Naive thymus-derived CD4-positive, alpha-beta T cell (primary cell): ENCODE measurements around the gene TRAK2. TPM values are rescaled to one million over a fixed set of nuclear protein-coding genes. Genes with fewer than 3 reads are reported as not detected.
A peak's percentile ranks its signal among the peaks of the same experiment; 100 is the strongest.

Source experiments
- ATAC-seq: fragments of 150-1000 bp; cut with Tn5 transposase; 2 replicates; pipeline ENCODE4 v1.10.0; 2021; ENCODE audit warnings: mild to moderate bottlenecking, moderate library complexity
- CTCF ChIA-PET: fragments of 350-600 bp; sonication (Branson Sonifier 250); formaldehyde crosslinking; loops from one replicate; lab custom pipeline; 2021; ENCODE audit warnings: antibody characterized with exemption; lab: Charles Lee
- POLR2A ChIA-PET: fragments of 350-600 bp; sonication (Branson Sonifier 250); formaldehyde crosslinking; loops from one replicate; lab custom pipeline; 2021; ENCODE audit warnings: antibody characterized with exemption, inconsistent platforms; lab: Charles Lee
- DNase-seq, 9 donors: peaks; one replicate each; pipeline versions ENCODE4 v3.0.0 to v3.0.0-alpha.2; 2020 to 2022; ENCODE audit warnings: mixed read lengths in 1 of 9
- H3K27ac ChIP-seq: one replicate; pipeline ENCODE4 v1.7.0; 2013; ENCODE audit warnings: mild to moderate bottlenecking, low read depth, low read length, moderate library complexity
- H3K27me3 ChIP-seq, 2 donors: one replicate each; pipeline ENCODE4 v1.7.0; 2013; ENCODE audit warnings: low read length in 2 of 2, mild to moderate bottlenecking in 2 of 2, moderate library complexity in 2 of 2; ENCODE audit not compliant: control insufficient read depth in 2 of 2, insufficient read depth in 2 of 2
- H3K36me3 ChIP-seq, 3 experiments: 1 replicate in 2 of 3; 2 replicates in 1 of 3; pipeline ENCODE4 v1.7.0; 2013; ENCODE audit warnings: low read length in 3 of 3, mild to moderate bottlenecking in 3 of 3, moderate library complexity in 1 of 3; ENCODE audit not compliant: insufficient read depth in 3 of 3, control insufficient read depth in 2 of 3
- H3K4me1 ChIP-seq, 2 donors: one replicate each; pipeline ENCODE4 v1.7.0; 2013; ENCODE audit warnings: low read length in 2 of 2, mild to moderate bottlenecking in 2 of 2, moderate library complexity in 1 of 2; ENCODE audit not compliant: control insufficient read depth in 2 of 2, insufficient read depth in 2 of 2
- H3K4me3 ChIP-seq: 2 replicates; pipeline ENCODE4 v1.7.0; 2013; ENCODE audit warnings: mild to moderate bottlenecking, low read length
- H3K9me3 ChIP-seq, 3 experiments: 1 replicate in 2 of 3; 2 replicates in 1 of 3; pipeline ENCODE4 v1.7.0; 2013; ENCODE audit warnings: low read length in 3 of 3; ENCODE audit not compliant: control insufficient read depth in 2 of 3
- H3K27ac Mint-ChIP-seq, 9 donors: one replicate each; pipeline ENCODE4 v1.8.0; 2020 to 2022; ENCODE audit warnings: mixed read lengths in 9 of 9, mild to moderate bottlenecking in 8 of 9, moderate library complexity in 5 of 9, inconsistent platforms in 2 of 9
- H3K27me3 Mint-ChIP-seq, 5 donors: one replicate each; pipeline ENCODE4 v1.8.0; 2021 to 2022; ENCODE audit warnings: mixed read lengths in 5 of 5, mild to moderate bottlenecking in 1 of 5
- H3K36me3 Mint-ChIP-seq, 5 donors: one replicate each; pipeline ENCODE4 v1.8.0; 2020 to 2022; ENCODE audit warnings: mixed read lengths in 5 of 5, mild to moderate bottlenecking in 3 of 5, inconsistent platforms in 1 of 5
- H3K4me1 Mint-ChIP-seq, 7 donors: one replicate each; pipeline ENCODE4 v1.8.0; 2020 to 2022; ENCODE audit warnings: mixed read lengths in 7 of 7, mild to moderate bottlenecking in 3 of 7, inconsistent platforms in 1 of 7
- H3K4me3 Mint-ChIP-seq, 10 donors: one replicate each; pipeline ENCODE4 v1.8.0; 2020 to 2022; ENCODE audit warnings: mild to moderate bottlenecking in 10 of 10, mixed read lengths in 10 of 10, moderate library complexity in 6 of 10, inconsistent platforms in 2 of 10
- H3K9me3 Mint-ChIP-seq, 11 donors: one replicate each; pipeline ENCODE4 v1.8.0; 2020 to 2022; ENCODE audit warnings: mixed read lengths in 11 of 11, mild to moderate bottlenecking in 4 of 11, inconsistent platforms in 1 of 11, moderate library complexity in 1 of 11
- intact Hi-C, 2 donors: fragments of 100-400 bp; cut with micrococcal nuclease; formaldehyde crosslinking; loops; one replicate each; pipeline ENCODE4 v1.15.1; 2023
- polyA plus RNA-seq, 2 donors: library from polyadenylated mRNA; unstranded; fragments of 300-500 nt; fragmentation: Illumina TruSeq; gene quantifications; one replicate each; pipeline ENCODE4 v1.2.3, GENCODE V29; 2021
- total RNA-seq, 6 experiments: library from RNA in 5 of 6; stranded (reverse) in 5 of 6; gene quantifications; 1 replicate in 5 of 6; 2 replicates in 1 of 6; pipeline ENCODE4 v1.2.3 and lab custom pipeline; 2021 to 2026

TRAK2 gene
- total and polyA plus RNA-seq, 7 experiments from 2014 or later: 27.2 to 47.6 (median 34.3) TPM

DNA sequence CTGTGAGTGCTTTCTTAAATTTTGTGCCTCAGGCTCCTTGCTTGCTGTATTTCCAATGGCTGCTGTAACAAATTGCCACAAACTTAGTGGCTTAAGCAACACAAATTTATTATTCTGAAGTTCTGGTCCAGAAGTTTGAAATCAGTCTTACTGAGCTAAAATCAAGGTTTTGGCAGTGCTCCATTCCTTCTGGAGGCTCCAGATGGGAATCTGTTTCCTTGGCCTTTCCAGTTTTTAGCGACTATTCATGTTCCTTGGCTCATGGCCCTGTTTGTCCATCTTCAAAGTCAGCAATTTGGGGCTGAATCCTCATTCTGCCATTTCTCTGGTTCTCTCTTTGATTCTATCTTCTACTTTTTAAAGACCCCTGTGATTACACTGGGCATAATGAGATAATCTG lies 32.1 kb upstream of the TRAK2 start:
- H3K27me3 Mint-ChIP-seq: peaks cover 0 to 10% (median 0%) of the 10 kb centered on the region in 5 donors
- Histone ChIP-seq H3K9me3 (no peaks in the 10 kb centered on the region), H3K27ac (no peak overlapping the region), H3K36me3 (no peaks in the 10 kb centered on the region), H3K4me1 (no peaks in the 10 kb centered on the region), H3K27me3 (no peaks in the 10 kb centered on the region), H3K4me3 (no peak overlapping the region)
- peaks cover 0 to 3% (median 0%) of the 10 kb centered on the region in 7 donors for H3K4me1 Mint-ChIP-seq
- ChIA-PET CTCF (no interaction called here), POLR2A (no interaction called here)
- H3K36me3 Mint-ChIP-seq: peaks cover 0 to 28% (median 17%) of the 10 kb centered on the region in 5 donors
- peaks cover 0 to 7% (median 0%) of the 10 kb centered on the region in 11 donors for H3K9me3 Mint-ChIP-seq
- DNase-seq (no peak), ATAC-seq (no peak)
- intact Hi-C loops: no loop called here
- no peak overlapping the region for H3K27ac Mint-ChIP-seq
- no peak overlapping the region for H3K4me3 Mint-ChIP-seq

DNA sequence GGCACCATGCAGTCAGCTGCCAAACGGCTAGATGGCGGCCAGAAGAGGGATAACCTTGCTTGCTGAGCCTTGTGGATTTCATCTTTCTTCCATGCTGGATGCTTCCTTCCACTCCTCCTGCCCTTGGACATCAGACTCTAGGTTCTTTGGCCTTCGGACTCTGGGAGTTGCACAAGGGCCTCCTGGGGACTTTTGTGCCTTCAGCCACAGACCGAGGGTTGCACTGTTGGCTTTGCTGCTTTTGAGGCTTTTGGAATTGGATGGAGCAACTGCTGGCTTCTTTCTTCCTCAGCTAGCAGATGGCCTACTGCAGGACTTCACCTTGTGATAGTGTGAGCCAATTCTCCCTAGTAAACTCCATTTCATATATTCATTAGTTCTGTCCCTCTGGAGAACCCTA lies 31.3 kb upstream of the TRAK2 start:
- no peak overlapping the region for H3K4me3 ChIP-seq
- no peak overlapping the region for H3K27ac ChIP-seq
- no peaks in the 10 kb centered on the region for H3K4me1 ChIP-seq
- ChIA-PET CTCF (no interaction called here), POLR2A (no interaction called here)
- ATAC-seq (no peak), DNase-seq (no peak)
- Mint-ChIP-seq H3K4me1 (peaks cover 0 to 3% (median 0%) of the 10 kb centered on the region in 7 donors), H3K27ac (peak overlapping the region in 1 of 9 donors; percentile 25), H3K4me3 (no peak overlapping the region), H3K9me3 (peaks cover 0 to 7% (median 0%) of the 10 kb centered on the region in 11 donors), H3K27me3 (peaks cover 0 to 8% (median 0%) of the 10 kb centered on the region in 5 donors), H3K36me3 (peaks cover 0 to 34% (median 21%) of the 10 kb centered on the region in 5 donors)
- no peaks in the 10 kb centered on the region for H3K9me3 ChIP-seq
- peaks cover 0 to 2% (median 0%) of the 10 kb centered on the region in 3 experiments for H3K36me3 ChIP-seq
- no peaks in the 10 kb centered on the region for H3K27me3 ChIP-seq
- intact Hi-C loops: no loop called here

DNA sequence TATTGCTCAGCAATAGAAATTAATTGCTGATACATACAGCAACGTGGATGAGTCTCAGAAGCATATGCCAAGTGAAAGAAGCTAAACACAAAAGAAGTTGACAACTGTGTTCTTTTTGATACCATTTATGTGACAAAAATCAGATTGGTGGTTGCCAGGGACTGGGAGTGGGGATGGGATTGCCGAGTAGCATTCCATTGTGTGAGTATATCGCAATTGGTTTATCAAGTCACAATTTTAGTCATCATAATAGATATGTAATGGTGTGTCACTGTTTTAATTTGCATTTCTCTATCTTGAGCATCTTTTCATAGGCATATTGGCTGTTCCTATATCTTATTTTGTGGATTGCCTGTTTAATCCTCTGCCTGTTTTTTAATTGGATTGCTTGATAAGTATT lies 21.2 kb upstream of the TRAK2 start:
- intact Hi-C loops: no loop called here
- ChIA-PET CTCF (no interaction called here), POLR2A (no interaction called here)
- Mint-ChIP-seq H3K27me3 (no peaks in the 10 kb centered on the region), H3K9me3 (peaks cover 0 to 2% (median 0%) of the 10 kb centered on the region in 11 donors), H3K36me3 (peaks cover 26 to 76% (median 55%) of the 10 kb centered on the region in 5 donors), H3K4me3 (no peak overlapping the region), H3K27ac (no peak overlapping the region), H3K4me1 (peaks cover 0 to 8% (median 0%) of the 10 kb centered on the region in 7 donors)
- ATAC-seq (no peak), DNase-seq (no peak)
- no peaks in the 10 kb centered on the region for H3K27me3 ChIP-seq
- peaks cover 0 to 26% (median 4%) of the 10 kb centered on the region in 3 experiments for H3K36me3 ChIP-seq
- no peak overlapping the region for H3K4me3 ChIP-seq
- H3K27ac ChIP-seq: no peak overlapping the region
- H3K4me1 ChIP-seq: no peaks in the 10 kb centered on the region
- H3K9me3 ChIP-seq: no peaks in the 10 kb centered on the region

- intact Hi-C loops: no loop called here
- Mint-ChIP-seq H3K27ac (peak overlapping the region in 1 of 9 donors; percentile 67), H3K4me1 (peaks cover 0 to 8% (median 0%) of the 10 kb centered on the region in 7 donors), H3K4me3 (no peak overlapping the region), H3K9me3 (peaks cover 0 to 2% (median 0%) of the 10 kb centered on the region in 11 donors), H3K36me3 (peaks cover 23 to 79% (median 59%) of the 10 kb centered on the region in 5 donors), H3K27me3 (no peaks in the 10 kb centered on the region)
- Histone ChIP-seq H3K27ac (no peak overlapping the region), H3K4me3 (no peak overlapping the region), H3K9me3 (no peaks in the 10 kb centered on the region), H3K36me3 (peaks cover 0 to 25% (median 4%) of the 10 kb centered on the region in 3 experiments), H3K27me3 (no peaks in the 10 kb centered on the region), H3K4me1 (no peaks in the 10 kb centered on the region)
- ChIA-PET POLR2A (interaction anchor here (0.6 kb wide), 1 partner anchor 81 kb away, joined by 3 read pairs; no protein-coding TSS in a partner anchor), CTCF (no interaction called here)
- no peak for DNase-seq
- ATAC-seq: no peak
These were observed 20.6 kb upstream of the TRAK2 start for GRCh38 chr2:201471732-201472393.

GRCh38 chr2:201470821-201471731 lies 19.8 kb upstream of the TRAK2 start:
- no peaks in the 10 kb centered on the region for H3K27me3 Mint-ChIP-seq
- H3K4me1 Mint-ChIP-seq: peaks cover 0 to 8% (median 0%) of the 10 kb centered on the region in 7 donors
- POLR2A ChIA-PET: interaction anchor here (0.6 kb wide), 1 partner anchor 82 kb away, joined by 3 read pairs; no protein-coding TSS in a partner anchor
- no peaks in the 10 kb centered on the region for H3K27me3 ChIP-seq
- CTCF ChIA-PET: no interaction called here
- H3K9me3 ChIP-seq: no peaks in the 10 kb centered on the region
- no peak overlapping the region for H3K27ac ChIP-seq
- ATAC-seq: no peak
- H3K4me3 Mint-ChIP-seq: no peak overlapping the region
- H3K9me3 Mint-ChIP-seq: peaks cover 0 to 2% (median 0%) of the 10 kb centered on the region in 11 donors
- DNase-seq: no peak
- H3K4me3 ChIP-seq: no peak overlapping the region
- intact Hi-C loops: no loop called here
- peaks cover 23 to 80% (median 61%) of the 10 kb centered on the region in 5 donors for H3K36me3 Mint-ChIP-seq
- no peaks in the 10 kb centered on the region for H3K4me1 ChIP-seq
- H3K27ac Mint-ChIP-seq: no peak overlapping the region
- peaks cover 0 to 25% (median 4%) of the 10 kb centered on the region in 3 experiments for H3K36me3 ChIP-seq

- ATAC-seq: no peak
- no peak overlapping the region for H3K27ac ChIP-seq
- no peaks in the 10 kb centered on the region for H3K9me3 ChIP-seq
- peaks cover 0 to 11% (median 2%) of the 10 kb centered on the region in 7 donors for H3K4me1 Mint-ChIP-seq
- intact Hi-C loops: no loop called here
- no peak for DNase-seq
- peaks cover 0 to 47% (median 4%) of the 10 kb centered on the region in 3 experiments for H3K36me3 ChIP-seq
- CTCF ChIA-PET: no interaction called here
- H3K36me3 Mint-ChIP-seq: peaks cover 23 to 78% (median 53%) of the 10 kb centered on the region in 5 donors
- H3K4me3 Mint-ChIP-seq: no peak overlapping the region
- H3K27me3 Mint-ChIP-seq: no peaks in the 10 kb centered on the region
- no peak overlapping the region for H3K4me3 ChIP-seq
- H3K27ac Mint-ChIP-seq: peak overlapping the region in 1 of 9 donors; percentile 37
- POLR2A ChIA-PET: interaction anchor here (1.6 kb wide), 1 partner anchor 16 kb away, joined by 6 read pairs; the partner anchor contains the start of genes STRADB and TRAK2
- peaks cover 0 to 1% (median 0%) of the 10 kb centered on the region in 11 donors for H3K9me3 Mint-ChIP-seq
- H3K4me1 ChIP-seq: no peaks in the 10 kb centered on the region
- H3K27me3 ChIP-seq: no peaks in the 10 kb centered on the region
These were observed 16.4 kb upstream of the TRAK2 start for GRCh38 chr2:201467666-201468065.
